Regular cardiac myocyte (primary cell): ENCODE results near the gene SULT1E1. TPM values are rescaled to one million over a fixed set of nuclear protein-coding genes. Genes with fewer than 3 reads are reported as not detected.

Experiments
- total RNA-seq: library from RNA; depleted of rRNA; stranded (reverse); fragments of >200 nt; gene quantifications from 2 replicates; pipeline ENCODE4 v1.2.3, GENCODE V29; 2014

Gene SULT1E1, protein sequence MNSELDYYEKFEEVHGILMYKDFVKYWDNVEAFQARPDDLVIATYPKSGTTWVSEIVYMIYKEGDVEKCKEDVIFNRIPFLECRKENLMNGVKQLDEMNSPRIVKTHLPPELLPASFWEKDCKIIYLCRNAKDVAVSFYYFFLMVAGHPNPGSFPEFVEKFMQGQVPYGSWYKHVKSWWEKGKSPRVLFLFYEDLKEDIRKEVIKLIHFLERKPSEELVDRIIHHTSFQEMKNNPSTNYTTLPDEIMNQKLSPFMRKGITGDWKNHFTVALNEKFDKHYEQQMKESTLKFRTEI
- 3.9 and 9.4 TPM in 2 replicates for total RNA-seq

DNA sequence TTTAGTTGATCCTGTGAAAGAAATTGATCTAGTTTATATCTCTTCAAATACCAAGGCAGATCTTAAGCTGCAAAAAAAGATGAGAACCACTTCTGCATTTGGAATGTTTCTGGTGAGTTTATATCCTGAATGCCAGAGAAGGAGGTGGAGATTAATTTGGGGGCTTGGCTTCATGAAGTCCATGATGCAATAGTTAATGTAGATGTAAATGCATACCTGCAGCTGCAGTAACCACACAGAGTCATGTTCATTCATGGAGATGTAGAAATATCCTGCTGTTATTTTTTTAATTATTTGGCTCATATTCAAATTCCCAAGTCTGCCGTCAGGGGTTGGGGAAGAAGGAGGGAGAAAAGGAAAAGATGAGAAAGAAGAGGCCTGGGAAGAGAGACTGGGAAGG is at the start of gene SULT1E1:
Gene SULT1E1 (minus strand): TSS at position 94 of the 400 bp plus-strand sequence. CDS start 2,501 bp downstream, outside the sequence.

Other genes with a start within 250 kb of the SULT1E1 start
- gene UGT2A2, start 220.5 kb downstream of the SULT1E1 start, total RNA-seq: not detected in 2 replicates
- gene UGT2A1, start 206.9 kb downstream of the SULT1E1 start, total RNA-seq: not detected in 2 replicates
- gene SULT1B1, start 99.5 kb downstream of the SULT1E1 start, total RNA-seq: 0.28 and 7.7 TPM in 2 replicates
- not detected in 2 replicates for gene CSN1S1, start 70.9 kb upstream of the SULT1E1 start, total RNA-seq
- gene CSN2, start 105.6 kb upstream of the SULT1E1 start, total RNA-seq: not detected in 2 replicates
- not detected in 2 replicates for gene STATH, start 135.8 kb upstream of the SULT1E1 start, total RNA-seq
- gene HTN3, start 168.3 kb upstream of the SULT1E1 start, total RNA-seq: not detected in 2 replicates
- gene HTN1, start 190.3 kb upstream of the SULT1E1 start, total RNA-seq: not detected in 2 replicates